HUES64 (cell line): ENCODE results near the gene KATNB1.

Experiments used
- H3K27ac ChIP-seq: 2 replicates; pipeline ENCODE4 v1.7.0; 2013; ENCODE audit warnings: low read depth, low read length, inconsistent platforms
- H3K27me3 ChIP-seq: 2 replicates; pipeline ENCODE4 v1.6.1; 2013; ENCODE audit warnings: mild to moderate bottlenecking, low read length; ENCODE audit not compliant: insufficient read depth
- H3K36me3 ChIP-seq: 2 replicates; pipeline ENCODE4 v1.6.1; 2013; ENCODE audit warnings: mild to moderate bottlenecking, low read length; ENCODE audit not compliant: insufficient read depth
- H3K4me1 ChIP-seq: 2 replicates; pipeline ENCODE4 v1.6.1; 2013; ENCODE audit warnings: mild to moderate bottlenecking, low read length, moderate library complexity; ENCODE audit not compliant: insufficient read depth
- H3K4me3 ChIP-seq: 2 replicates; pipeline ENCODE4 v1.5.1; 2013; ENCODE audit warnings: mild to moderate bottlenecking, low read length, moderate library complexity
- H3K9ac ChIP-seq: 2 replicates; pipeline ENCODE4 v1.6.1; 2013; ENCODE audit warnings: mild to moderate bottlenecking, low read depth, low read length
- H3K9me3 ChIP-seq: 2 replicates; pipeline ENCODE4 v1.6.1; 2013; ENCODE audit warnings: low read depth, low read length; ENCODE audit not compliant: insufficient read depth
- WGBS: fragments of 150-250, 120-280 bp; methylation state at CpG from one replicate; pipeline ENCODE4 v1.1.7; 2013; ENCODE audit warnings: missing lambda C conversion rate; 5-methylcytosine and 5-hydroxymethylcytosine counted together

Gene KATNB1

DNA sequence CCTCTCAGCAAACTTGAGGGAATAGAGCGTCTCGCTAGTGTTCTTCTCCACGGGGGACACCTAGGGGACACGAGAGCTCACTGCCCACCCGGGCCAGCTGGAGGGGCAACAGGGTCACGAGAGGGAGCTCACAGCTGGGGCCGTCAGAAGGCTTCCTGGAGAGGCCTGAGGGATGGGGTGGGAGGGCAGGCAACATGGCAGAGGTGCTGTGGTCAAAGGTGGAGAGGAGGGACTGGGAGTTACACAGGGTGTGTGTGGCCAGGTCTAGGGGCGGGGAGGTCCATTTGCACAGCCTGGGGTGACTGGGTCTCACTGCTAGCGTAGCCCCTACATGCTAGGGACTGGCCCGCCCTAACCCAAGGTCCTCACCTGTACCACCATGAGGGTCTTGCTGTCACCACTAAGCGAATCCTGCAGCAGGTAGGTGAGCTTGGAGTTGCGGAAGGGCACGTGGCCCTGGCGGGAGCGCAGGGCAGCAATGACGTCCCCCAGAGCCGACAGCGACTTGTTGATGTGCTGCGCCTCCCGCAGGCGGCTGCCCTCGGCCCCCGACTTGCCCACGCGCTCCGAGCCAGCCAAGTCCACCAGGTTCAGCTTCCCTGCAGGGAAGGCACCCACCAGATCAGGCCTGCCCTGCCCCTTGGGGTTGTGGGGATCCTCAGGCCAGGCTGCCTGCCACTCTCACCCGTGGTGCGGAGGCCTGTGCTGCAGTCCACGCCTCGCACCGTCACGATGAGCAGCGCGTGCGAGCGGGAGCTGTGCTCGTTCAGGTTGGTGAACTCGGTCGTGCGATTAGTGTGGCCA is 25.0 kb downstream of the KATNB1 start:
- WGBS = 92% methylated on average over 40 of the region's 40 CpGs
- no peak overlapping the region; the same call in 1 of the 2 replicates for H3K9ac ChIP-seq
- no peaks in the 10 kb centered on the region for H3K27me3 ChIP-seq
- H3K4me3 ChIP-seq = no peak overlapping the region
- H3K4me1 ChIP-seq = peaks cover 5% of the 10 kb centered on the region
- H3K36me3 ChIP-seq = peaks cover 10% of the 10 kb centered on the region
- H3K27ac ChIP-seq = no peak overlapping the region
- no peaks in the 10 kb centered on the region for H3K9me3 ChIP-seq

DNA sequence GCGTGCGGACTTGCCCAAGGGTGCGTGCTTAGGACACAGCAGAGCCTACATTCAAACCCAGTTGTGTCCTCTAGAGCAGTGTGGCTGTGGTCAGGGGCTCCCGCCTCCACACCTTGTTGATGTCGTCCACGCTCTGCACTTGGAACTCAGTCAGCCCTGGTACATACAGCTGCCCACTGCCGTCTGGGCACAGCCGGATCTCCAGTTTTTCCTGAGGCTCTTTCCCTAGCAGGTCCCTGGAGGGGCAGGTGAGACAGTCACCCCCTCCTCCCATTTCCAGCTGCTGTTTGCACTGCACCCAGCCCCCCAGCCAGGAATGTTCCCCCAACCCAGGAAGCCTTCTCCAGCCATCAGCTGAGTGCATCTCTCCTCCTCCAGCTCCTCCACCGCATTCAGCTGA is 25.7 kb downstream of the KATNB1 start:
- 83% methylated on average over 9 of the region's 9 CpGs for WGBS
- Histone ChIP-seq H3K4me3 (no peak overlapping the region), H3K27me3 (no peaks in the 10 kb centered on the region), H3K9me3 (no peaks in the 10 kb centered on the region), H3K36me3 (peaks cover 2% of the 10 kb centered on the region; the same call in 1 of the 2 replicates), H3K27ac (no peak overlapping the region), H3K9ac (no peak overlapping the region), H3K4me1 (peaks cover 5% of the 10 kb centered on the region)

DNA sequence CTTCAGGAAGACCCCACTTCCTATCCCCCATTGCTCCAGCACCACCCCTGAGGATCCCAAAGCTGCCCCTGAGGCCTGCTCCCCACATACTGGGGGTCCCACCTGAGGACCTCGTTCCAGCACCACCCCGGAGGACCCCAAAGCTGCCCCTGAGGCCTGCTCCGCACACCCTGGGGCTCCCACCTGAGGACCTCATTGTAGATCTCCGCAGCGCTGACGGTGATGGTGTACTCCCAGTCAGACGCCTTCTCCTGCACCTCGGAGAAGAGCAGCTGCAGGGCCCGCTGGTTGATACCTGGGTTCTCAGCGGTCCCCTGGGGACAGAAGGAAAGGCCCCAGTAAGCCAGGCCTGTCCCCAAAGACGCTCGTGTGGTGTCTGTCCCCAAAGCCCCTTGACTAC is 26.4 kb downstream of the KATNB1 start:
- Histone ChIP-seq H3K36me3 (no peaks in the 10 kb centered on the region; the same call in 1 of the 2 replicates), H3K4me3 (no peak overlapping the region), H3K9me3 (no peaks in the 10 kb centered on the region), H3K4me1 (peaks cover 5% of the 10 kb centered on the region), H3K27me3 (no peaks in the 10 kb centered on the region), H3K9ac (no peak overlapping the region), H3K27ac (no peak overlapping the region)
- 95% methylated on average over 12 of the region's 12 CpGs for WGBS

DNA sequence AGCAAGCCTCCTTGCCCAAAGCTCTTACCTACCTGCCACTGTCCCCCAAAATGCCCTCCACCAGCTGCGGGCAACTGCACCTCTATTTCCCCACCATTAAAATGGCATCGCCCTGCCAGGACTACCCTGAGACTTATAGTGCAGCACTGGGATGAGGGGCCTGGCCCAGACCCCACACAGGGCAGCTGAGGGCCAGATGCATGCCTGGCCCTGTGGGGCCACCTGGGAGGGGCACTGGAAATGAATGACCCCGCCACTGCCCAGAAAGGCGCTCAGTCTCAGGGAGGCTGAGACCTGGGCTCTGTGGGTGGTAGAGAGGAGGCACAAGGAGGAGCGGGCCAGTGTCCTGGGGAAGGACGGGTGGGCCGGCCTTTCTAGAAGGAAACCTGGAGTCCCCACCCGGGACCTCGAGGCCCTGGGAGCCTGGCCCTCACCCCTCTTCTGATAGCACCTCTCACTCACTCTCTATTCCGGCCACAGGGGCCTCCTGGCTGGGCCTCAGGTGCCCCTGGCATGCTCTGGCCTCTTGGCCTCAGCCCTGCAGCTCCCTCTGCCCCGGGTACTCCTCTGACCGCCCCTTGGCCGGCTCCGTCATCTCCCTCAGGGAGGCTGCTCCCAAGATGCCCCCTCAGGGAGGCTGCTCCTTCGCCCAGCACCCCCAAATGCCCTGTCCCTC is 26.9 kb downstream of the KATNB1 start:
- H3K27ac ChIP-seq = no peak overlapping the region
- H3K27me3 ChIP-seq = no peaks in the 10 kb centered on the region
- H3K4me1 ChIP-seq = peaks cover 5% of the 10 kb centered on the region
- H3K4me3 ChIP-seq = no peak overlapping the region
- H3K9ac ChIP-seq = no peak overlapping the region
- no peaks in the 10 kb centered on the region; the same call in 1 of the 2 replicates for H3K36me3 ChIP-seq
- no peaks in the 10 kb centered on the region for H3K9me3 ChIP-seq
- WGBS = 82% methylated on average over 15 of the region's 15 CpGs

DNA sequence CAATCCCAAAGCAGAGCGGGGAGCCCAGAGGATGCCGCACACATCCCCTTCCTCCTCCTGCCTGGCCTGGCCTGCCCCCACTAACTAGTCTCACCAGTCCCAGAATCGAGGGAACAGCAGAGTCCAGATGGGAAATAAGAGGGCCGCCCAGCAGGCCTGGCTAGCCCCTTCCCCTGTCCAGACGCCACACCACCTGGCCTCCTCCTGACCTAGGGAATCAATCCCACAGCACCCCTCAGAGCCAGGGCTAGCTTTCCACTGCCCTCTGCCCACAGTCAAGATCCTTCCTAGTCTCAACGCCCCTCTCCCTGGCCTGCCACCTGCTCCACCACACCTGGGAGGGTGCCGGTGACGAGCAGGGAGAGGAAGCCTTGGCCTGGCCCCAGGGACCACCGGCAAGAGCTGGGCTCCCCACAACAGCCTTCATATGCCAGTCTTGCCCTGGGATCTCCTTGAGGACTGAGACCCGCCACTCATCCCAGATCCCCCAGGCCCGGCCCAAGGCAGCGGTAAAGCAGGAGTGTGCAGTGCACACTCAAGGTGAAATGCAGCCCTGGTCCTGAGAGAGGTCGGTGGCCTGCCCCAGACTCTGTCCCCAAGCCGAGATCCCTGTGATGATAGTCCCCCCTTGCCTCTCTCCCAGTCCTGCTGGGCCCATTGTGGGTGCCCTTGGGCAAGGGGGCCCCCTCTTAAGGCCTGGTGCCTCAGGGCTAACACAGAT is 27.9 kb downstream of the KATNB1 start:
- 90% methylated on average over 14 of the region's 14 CpGs for WGBS
- no peak overlapping the region for H3K27ac ChIP-seq
- no peaks in the 10 kb centered on the region; the same call in 1 of the 2 replicates for H3K36me3 ChIP-seq
- no peak overlapping the region for H3K4me3 ChIP-seq
- no peak overlapping the region for H3K9ac ChIP-seq
- peaks cover 5% of the 10 kb centered on the region for H3K4me1 ChIP-seq
- H3K9me3 ChIP-seq = no peaks in the 10 kb centered on the region
- no peaks in the 10 kb centered on the region for H3K27me3 ChIP-seq

DNA sequence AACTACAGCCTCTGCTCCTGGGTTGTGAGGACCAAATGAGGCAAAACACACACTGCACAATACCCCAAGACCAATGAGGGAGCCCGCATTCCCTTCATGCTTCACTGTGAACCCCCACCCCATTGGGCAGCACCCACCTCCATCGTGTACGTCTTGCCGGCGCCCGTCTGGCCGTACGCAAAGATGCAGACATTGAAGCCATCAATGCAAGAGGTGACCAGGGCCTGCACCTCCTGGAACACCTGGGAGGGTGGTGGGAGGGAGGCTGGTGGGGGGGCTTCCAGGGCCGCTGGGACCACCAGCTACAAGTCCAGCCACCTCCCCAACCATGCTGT is 28.4 kb downstream of the KATNB1 start:
- H3K36me3 ChIP-seq = no peaks in the 10 kb centered on the region; the same call in 1 of the 2 replicates
- no peak overlapping the region for H3K9ac ChIP-seq
- no peak overlapping the region for H3K4me3 ChIP-seq
- no peaks in the 10 kb centered on the region for H3K27me3 ChIP-seq
- no peaks in the 10 kb centered on the region for H3K9me3 ChIP-seq
- no peak overlapping the region for H3K27ac ChIP-seq
- WGBS = 98% methylated on average over 9 of the region's 9 CpGs
- peaks cover 5% of the 10 kb centered on the region for H3K4me1 ChIP-seq

DNA sequence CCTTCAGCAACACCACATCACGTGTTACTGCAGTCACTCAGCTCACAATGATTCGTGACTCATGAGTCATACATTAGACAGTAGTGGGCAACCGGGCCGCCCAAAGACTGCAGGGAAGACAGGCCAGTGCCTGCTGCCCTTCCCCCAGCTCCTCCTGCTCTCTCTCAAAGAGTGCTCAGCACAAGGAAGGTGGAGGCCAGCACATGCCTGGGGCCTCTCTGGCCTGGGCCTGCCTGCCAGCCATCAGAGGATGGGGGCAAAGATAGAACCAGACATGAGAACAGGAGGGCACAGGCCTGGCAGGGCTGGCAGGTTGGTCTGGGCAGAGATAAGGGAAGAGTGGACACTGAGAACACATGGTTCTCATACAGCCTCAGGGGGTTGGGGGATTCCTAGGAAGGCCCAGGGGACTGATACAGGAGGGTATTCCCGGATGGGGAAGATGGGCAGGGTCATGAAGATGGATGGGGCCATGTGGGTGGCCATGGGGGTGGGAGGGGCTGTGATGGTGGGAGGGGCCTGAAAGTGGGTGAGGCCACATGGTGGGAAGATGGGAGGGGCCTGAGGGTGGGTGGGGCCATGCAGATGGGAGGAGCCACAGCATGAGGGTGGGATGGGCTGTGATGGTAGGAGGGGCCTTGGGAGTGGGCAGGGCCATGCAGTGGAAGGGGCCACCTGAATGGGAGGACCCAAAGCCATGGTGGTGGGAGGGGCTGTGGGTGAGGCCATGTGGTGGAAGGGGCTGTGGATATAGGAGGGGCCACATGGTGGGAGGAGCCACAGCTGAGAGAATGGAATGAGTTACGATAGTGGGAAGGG is 29.0 kb downstream of the KATNB1 start:
- no peaks in the 10 kb centered on the region for H3K9me3 ChIP-seq
- H3K27me3 ChIP-seq = no peaks in the 10 kb centered on the region
- H3K27ac ChIP-seq = no peak overlapping the region
- no peak overlapping the region for H3K4me3 ChIP-seq
- H3K9ac ChIP-seq = no peak overlapping the region
- H3K4me1 ChIP-seq = peaks cover 5% of the 10 kb centered on the region
- WGBS = 77% methylated on average over 6 of the region's 6 CpGs
- H3K36me3 ChIP-seq = no peaks in the 10 kb centered on the region; the same call in 1 of the 2 replicates

DNA sequence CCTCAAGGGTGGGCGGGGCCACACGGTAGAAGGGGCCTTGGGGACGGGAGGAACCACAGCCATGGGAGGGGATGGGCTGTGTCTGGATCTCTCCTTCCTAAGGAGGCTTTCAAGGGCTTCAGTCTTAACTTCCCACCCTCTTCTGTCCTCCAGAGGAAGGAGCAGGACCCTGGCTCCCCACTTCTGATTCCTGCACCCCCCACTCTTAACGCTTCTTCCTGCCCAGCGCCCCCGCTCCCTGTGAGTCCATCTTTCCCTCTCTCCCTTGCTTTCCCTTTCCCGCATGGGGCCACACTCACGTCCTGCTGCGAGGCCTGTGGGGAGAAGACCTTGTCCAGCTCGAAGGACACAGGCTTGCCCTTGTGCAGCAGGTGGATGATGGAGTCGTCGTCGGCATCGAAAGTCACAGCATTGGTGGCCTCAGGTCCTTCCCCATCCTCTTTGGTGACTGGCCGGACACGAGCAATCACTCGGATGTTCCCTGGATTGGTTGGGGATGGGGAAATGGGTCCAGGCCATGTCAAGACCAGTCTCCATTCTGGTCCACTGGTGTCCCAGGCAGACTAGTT is 29.7 kb downstream of the KATNB1 start:
- Histone ChIP-seq H3K9ac (no peak overlapping the region), H3K27ac (no peak overlapping the region), H3K4me3 (no peak overlapping the region), H3K36me3 (peaks cover 2% of the 10 kb centered on the region; the same call in 1 of the 2 replicates), H3K9me3 (no peaks in the 10 kb centered on the region), H3K4me1 (peaks cover 4% of the 10 kb centered on the region), H3K27me3 (no peaks in the 10 kb centered on the region)
- 93% methylated on average over 17 of the region's 17 CpGs for WGBS

DNA sequence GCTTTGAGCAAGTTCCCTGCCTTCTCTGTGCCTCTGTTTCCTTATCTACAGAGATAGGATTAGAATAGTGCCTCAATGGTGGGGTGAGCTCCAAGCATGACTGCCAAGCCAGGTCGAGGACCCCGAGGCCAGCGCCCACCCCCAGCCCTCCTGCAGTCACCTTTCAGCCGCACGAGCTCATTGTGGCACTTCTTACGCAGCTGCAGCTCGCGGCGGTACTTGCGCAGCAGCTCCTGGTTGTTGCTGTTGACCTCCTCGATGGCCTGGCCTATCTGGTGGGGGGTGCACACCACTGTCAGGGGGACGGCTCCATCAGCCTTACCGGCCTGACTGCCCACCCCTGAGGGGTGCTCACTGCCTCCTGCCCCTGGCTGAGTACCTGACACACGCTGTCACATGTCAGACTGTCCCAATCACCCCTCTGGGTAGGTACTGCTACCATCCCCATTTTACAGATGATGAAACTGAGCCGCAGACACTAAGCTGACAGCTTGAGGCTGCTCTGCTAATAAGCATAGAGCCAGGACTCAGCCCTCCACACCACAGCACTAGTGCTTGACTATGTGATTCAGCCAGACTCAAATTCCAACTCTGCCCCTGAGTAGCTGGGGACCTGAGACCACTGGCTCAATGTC is 31.3 kb downstream of the KATNB1 start:
- H3K9ac ChIP-seq = no peak overlapping the region
- no peaks in the 10 kb centered on the region; the same call in 1 of the 2 replicates for H3K4me1 ChIP-seq
- H3K36me3 ChIP-seq = peaks cover 3% of the 10 kb centered on the region; the same call in 1 of the 2 replicates
- no peak overlapping the region for H3K4me3 ChIP-seq
- H3K27me3 ChIP-seq = no peaks in the 10 kb centered on the region
- H3K9me3 ChIP-seq = no peaks in the 10 kb centered on the region
- WGBS = 95% methylated on average over 15 of the region's 15 CpGs
- no peak overlapping the region for H3K27ac ChIP-seq

DNA sequence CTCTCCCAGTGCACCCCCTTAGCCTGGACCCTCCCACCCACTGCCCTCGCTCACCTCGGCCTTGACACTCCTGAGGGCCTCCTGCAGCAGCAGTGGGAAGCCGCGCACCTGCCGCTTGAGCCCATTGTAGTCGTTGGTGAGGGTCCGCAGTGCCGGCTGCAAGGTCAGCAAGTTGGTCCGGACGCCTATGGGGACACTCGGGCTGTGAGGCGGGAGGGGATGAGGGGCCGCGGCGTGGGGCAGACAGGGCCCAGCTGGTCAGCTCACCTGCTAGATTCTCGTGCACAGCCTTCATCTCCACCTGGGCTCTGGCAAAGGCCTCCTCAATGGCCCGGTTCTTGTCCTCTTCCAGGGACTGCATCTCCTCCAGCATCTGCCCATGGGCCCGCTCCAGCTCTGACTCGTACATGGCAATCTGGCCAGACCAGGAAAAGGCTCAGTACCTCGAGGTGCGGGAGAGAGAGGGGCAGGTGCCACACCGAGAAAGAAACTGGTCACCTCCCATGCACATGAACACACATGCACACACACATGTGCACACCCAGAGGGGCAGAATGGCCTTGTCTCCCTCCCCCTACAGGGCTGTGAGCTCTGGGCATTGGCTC is 34.1 kb downstream of the KATNB1 start:
- no peak overlapping the region for H3K4me3 ChIP-seq
- H3K9me3 ChIP-seq = no peaks in the 10 kb centered on the region
- no peaks in the 10 kb centered on the region; the same call in 1 of the 2 replicates for H3K4me1 ChIP-seq
- no peak overlapping the region for H3K27ac ChIP-seq
- no peaks in the 10 kb centered on the region for H3K27me3 ChIP-seq
- peaks cover 3% of the 10 kb centered on the region; the same call in 1 of the 2 replicates for H3K36me3 ChIP-seq
- WGBS = 95% methylated on average over 22 of the region's 22 CpGs
- no peak overlapping the region for H3K9ac ChIP-seq
